Measurements from ENCODE around the gene SNAPC1.
A peak's percentile ranks its signal among the peaks of the same experiment; 100 is the strongest.

SNAPC1 gene

DNA sequence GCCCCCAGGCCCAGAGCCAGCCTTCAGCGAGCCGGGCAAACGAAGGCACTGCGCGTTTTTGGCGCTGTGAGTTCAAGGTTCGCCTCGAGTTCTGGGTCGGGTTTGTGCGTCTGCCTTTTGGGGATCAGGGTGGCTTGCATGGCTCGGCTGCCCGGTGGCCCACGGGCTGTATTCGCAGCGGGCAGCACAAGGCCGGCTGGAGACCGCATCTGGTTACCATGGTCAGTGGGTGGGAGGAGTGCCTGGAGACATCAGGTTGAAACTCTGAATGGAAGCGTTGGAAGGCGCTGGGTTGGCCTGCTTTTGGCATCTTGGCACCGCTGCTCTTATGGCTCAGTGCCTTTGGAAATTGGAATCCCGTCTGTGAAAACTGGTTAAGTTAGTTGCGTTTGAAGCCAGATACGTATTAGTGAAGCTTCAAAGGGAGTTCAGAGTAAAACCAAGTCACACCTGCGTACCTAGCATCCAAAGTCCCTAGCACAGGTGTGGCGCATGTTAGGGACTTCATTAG is 50.9 kb downstream of the SNAPC1 start:
- no peak for DNase-seq

DNA sequence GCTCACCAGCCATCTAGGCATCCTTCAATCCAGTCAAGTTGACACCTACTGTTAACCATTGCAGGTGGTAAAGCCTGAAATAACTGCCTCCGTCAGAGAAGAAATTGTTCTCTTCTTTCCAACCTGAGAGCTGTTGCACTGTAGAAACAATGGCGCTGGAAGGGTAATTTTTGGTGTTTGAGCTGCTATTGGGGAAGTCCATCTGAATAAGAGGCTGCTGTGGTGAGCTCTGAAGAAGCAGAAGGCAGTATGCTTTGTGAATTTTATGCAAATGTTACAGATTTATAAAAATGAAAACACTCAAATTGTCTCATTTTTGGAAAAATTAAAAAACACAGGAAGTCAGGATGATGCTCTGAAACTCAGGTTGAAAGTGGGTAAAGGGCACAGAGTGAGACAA is 60.2 kb downstream of the SNAPC1 start:
- no peak for DNase-seq

DNA sequence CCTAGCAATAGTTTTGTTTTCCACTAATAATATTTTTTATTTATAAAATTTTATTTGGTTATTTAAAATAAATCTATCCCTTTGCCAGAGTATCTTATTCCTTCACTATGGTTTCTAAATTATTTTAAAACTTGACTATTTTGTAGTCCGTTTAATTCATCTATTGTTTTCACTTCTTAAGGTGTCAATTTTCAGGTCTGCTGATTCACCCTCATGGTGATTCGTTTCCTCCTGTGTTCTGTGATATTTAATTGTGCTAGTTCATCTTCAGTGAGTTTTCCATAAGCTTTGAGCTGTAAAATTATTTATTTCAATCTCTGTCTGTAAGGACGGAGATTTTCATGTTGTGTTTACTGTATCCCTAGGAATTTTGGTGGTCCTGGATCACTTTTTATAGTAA is 70.6 kb downstream of the SNAPC1 start:
- DNase-seq = no peak

DNA sequence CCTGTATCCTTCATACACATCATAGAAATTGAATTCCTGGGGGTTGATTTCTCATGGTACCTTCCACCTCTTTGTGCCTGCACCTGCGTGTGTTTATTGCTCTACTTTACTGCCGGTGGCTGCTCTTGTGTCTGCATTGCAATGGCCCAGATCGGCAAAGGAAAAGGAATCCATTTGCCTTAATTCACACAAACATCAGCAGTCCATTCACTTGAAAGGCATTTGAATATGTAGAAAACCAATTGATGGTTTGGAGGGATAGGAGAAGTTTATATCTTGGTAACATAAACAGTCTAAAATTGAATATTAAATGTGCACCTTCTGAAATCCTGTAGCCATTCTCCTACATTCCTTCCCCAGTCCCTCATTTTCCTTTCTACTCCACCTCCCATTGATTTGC is 74.0 kb downstream of the SNAPC1 start:
- DNase-seq = no peak

DNA sequence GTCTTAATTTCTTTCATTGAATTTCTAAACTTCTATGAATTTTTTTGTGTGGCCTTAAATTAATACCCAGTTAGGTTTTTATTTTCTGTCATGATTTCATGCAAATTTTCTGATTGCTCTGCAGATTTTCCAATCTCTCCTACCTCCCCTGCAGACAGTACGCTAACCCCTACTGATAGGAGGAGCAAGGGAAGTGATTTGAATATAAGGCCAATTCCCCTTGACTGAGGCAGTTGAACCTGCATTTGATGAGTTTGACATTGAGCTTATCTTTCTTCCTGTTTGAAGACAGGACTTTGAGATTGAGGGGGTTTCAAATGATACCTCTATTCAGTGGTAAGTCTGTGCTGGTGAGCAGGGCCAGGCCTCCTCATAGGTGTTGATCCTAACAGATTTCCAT is 74.6 kb downstream of the SNAPC1 start:
- no peak for DNase-seq

DNA sequence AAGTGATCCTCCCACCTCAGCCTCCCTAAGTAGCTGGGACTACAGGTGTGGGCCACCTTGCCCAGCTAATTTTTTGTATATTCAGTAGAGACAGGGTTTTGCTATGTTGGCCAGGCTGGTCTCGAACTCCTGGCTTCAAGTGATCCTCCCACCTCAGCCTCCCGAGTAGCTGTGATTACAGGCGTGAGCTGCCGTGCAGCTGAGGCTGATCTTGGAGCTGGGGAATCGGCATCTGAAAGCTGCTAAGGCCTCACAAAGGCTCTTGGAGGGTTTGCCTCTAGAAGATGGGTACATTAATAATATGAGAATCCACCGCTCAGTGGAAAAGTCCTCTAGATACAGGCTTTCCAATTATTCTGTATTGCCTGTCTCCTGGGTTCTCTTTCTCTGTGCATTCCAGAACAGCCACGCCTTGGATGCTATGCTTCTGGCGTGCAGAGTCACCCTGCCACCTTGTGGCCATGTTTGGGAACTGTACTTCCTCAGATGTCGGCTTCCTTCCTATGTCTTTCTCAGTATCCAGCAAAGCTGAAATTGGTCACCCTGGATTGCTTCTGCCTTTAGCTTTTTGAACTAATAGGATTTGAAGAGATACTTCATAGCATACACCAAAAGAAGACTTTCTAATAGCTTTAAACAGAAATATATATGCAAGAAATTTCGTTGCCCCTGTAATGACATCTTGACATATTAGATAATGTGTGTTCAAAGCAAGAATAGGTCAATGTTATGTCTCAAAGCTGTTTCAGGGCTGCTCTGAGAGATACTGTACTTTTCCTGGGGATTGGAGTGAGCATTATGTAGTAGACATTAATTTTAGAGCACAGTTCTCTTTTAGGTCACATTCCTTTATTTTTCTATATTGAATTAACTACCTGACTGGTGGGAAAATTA is 75.4 kb downstream of the SNAPC1 start:
- peak; percentile 53 for DNase-seq

GRCh38 chr14:61838661-61839245 is 76.5 kb downstream of the SNAPC1 start:
- no peak for DNase-seq

- no peak for DNase-seq
These were observed 77.3 kb downstream of the SNAPC1 start for GRCh38 chr14:61839507-61839906.

- no peak for DNase-seq
These were observed 78.9 kb downstream of the SNAPC1 start for GRCh38 chr14:61841145-61841544.

All from GDM1 (cell line).